Stimulated activated CD4-positive, alpha-beta T cell treated with anti-CD3 and anti-CD28 coated beads, Interleukin-4, amount 100 ng/mL, for 4 hours (primary cell): ENCODE measurements around the gene OR2L13.
"Not testable (repeated sequence)": the region's sequence is repeated elsewhere in the genome, so short reads cannot be mapped to it uniquely, and the experiment has no call there.

Experiments
- DNase-seq, 2 experiments: peaks; one replicate each; pipeline ENCODE4 v3.0.0-alpha.2; 2020

Gene OR2L13, protein sequence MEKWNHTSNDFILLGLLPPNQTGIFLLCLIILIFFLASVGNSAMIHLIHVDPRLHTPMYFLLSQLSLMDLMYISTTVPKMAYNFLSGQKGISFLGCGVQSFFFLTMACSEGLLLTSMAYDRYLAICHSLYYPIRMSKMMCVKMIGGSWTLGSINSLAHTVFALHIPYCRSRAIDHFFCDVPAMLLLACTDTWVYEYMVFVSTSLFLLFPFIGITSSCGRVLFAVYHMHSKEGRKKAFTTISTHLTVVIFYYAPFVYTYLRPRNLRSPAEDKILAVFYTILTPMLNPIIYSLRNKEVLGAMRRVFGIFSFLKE

DNA sequence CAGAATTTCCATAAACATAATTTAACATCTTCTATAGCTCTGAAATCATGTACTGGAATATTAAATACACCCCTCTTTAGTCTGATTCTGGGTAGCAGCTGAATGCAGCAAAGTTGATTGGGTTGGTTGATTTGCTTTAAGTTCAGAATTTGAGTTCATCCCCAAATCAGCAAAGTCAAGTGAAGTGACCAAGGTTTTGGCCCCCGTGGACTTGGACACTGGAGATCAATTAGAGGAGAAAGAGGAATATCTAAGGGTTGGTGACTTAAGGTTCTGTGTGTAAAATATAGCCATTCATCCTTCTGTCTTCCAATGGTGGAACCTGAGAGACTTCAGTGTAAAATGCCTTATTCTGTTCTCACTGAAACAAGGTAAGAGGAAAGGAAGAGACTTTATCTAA is at the start of gene OR2L13:
Gene OR2L13, plus strand, starts transcription at position 301 of the 400 bp plus-strand sequence. CDS start 4,192 bp downstream, outside the sequence.
- DNase-seq, result no peak

- DNase-seq, result no peak
These were observed 49.8 kb upstream of the OR2L13 start for GRCh38 chr1:248045209-248045608.

- DNase-seq, result no peak
These were observed 48.4 kb upstream of the OR2L13 start, which contains the start of gene OR2L3 for GRCh38 chr1:248046536-248046935. Gene OR2L3 (plus strand): TSS chr1:248046836. CDS start chr1:248060682, 13,846 bp downstream.

DNA sequence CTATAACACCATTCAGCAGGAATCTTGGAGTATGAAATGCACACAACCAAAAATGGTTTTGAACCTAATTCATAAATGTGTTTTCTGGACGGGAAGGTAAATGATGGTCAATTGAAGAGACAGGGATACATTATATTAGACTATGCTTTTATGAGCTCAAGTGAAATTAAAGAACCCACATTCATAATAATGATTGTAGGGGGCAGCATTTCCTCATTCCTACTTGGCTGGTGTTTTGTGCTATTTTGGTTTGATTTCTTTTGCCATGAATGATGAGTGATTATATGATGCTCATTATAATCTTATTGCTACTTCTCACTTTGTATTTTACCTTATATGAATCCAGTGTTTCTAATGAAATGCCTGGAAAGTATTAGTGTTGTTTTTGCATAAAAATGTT is 48.0 kb upstream of the OR2L13 start:
- no peak for DNase-seq

DNA sequence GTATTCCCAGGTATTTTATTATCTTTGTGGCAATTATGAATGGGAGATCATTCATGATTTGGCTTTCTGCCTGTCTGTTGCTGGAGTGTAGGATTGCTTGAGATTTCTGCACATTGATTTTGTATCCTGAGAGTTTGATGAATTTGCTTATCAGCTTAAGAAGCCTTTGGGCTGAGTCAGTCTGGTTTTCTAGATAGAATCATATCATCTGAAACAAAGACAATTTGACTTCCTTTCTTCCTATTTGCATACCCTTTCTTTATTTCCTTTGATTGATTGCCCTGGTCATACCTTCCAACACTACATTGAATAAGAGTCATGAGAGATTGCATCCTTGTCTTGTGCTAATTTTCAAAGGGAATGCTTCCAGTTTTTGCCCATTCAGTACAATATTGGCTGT is 40.3 kb upstream of the OR2L13 start:
- no peak for DNase-seq

- DNase-seq, result no peak
These were observed 39.7 kb upstream of the OR2L13 start for GRCh38 chr1:248055261-248055660.

DNA sequence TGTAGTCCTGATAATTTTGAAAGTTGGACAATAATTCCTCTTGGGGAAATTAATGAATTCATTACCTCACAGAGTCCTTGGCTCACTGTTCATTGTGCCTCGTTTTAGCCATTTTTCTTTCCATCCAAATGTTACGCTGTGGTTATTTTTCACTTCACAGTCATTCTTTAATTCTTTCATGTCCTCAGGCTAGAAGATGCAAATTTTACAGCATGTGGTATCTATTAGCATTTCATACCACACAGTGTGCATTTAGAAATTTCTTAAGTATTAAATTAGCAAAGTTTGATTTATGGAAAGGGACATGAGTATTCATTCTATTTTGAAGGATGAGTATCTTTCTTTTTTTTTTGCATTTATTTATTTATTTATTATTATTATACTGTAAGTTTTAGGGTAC is 29.9 kb upstream of the OR2L13 start:
- no peak for DNase-seq

- DNase-seq, result no peak
These were observed 29.4 kb upstream of the OR2L13 start for GRCh38 chr1:248065604-248066003.

DNA sequence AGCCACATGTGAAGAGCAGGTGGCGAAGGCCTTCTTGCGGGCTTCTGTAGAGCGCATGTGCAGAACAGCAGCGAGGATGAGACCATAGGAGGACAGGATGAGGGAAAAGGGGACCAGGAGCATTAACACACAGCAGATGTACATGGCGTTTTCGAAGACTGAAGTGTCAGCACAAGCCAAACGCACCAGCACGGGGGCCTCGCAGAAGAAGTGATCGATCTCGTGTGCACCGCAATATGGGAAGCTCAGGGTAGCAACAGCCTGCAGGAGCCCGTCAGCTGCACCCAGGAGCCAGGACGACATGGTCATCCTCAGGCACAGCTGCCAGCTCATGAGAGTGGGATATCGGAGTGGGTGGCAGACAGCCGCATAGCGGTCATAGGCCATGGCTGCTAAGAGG is 11.1 kb upstream of the OR2L13 start:
- not testable (repeated sequence) for DNase-seq

GRCh38 chr1:248098529-248098928 is 3.5 kb downstream of the OR2L13 start:
- DNase-seq, result no peak

GRCh38 chr1:248102847-248103246 is 7.9 kb downstream of the OR2L13 start:
- DNase-seq, result no peak

GRCh38 chr1:248111157-248111556 is 16.2 kb downstream of the OR2L13 start:
- DNase-seq, result no peak

DNA sequence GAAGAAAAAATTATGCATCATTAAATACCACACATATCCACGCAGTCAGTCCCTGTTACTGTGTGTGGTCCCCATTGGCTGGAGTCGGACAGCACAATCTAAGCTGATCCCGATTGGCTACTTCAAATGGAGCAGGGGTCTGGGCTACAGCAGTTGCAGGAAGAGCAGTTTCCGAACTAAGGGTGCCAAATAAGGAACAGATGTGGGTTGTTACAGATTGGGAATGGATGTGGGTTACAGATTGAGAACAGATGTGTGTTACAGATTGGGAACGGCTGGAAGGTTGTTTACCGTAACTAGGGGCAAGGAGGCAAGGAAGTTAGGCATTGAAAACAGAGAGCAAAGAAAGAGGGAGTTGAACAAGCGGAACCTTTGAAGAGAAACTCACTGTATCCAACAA is 19.9 kb downstream of the OR2L13 start:
- no peak for DNase-seq

GRCh38 chr1:248127653-248128052 is 32.7 kb downstream of the OR2L13 start:
- no peak for DNase-seq

DNA sequence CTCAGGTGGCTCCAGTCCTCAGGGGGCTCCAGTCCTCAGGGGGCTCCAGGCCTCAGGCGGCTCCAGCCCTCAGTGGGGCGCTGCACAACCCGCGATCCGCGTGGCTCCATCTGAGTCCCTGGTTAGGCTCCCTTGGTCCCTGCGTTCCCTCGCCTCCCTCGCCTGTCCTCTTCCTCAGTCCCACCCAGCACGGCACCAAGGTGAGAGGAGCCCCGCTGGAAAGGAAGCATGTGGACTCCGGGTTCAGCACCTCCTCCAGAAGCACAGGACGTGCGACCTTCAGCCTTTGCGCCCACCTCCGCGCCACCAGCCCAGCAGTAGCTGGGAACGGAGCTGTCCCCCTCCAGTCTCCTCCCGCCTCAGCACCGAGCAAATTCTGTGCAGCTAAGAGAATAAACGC is 41.8 kb downstream of the OR2L13 start:
- DNase-seq, result no peak

GRCh38 chr1:248140846-248141245 is 45.9 kb downstream of the OR2L13 start:
- DNase-seq, result no peak

- no peak for DNase-seq
These were observed 48.3 kb downstream of the OR2L13 start for GRCh38 chr1:248143311-248143710.

DNA sequence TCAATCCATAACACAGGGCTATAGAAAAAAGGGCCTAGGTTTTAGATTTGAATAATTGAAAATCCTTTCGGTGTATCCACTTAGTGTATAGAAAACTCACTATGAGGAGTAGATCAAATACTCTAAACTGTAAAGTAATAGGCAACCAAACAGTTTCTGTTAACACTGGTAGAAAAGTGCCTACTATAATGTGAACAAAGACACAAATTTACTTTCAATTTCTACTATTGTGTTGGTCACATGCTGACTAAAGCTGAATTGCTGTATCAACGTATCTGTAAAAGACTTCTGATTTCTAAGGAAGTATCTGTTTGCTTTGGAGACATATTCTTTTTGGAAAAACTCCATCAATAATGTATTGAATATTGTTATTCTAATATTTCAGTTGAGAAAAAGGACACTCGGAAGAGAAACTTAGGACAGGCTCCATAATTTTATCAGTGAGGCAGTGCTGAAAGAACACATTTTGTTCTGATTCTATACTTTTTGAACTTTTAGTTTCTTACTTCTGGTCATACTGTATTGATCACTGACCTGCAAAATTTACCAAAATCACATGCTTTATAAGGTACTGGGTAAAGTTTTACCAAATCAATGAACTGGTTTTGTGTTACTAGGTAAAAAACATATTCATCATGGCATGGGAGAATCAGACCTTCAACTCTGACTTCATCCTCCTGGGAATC is 49.7 kb downstream of the OR2L13 start, which contains the start of gene OR2M5:
Gene OR2M5, plus strand, starts transcription at position 636 of the 686 bp plus-strand sequence. Its CDS starts 0 bp downstream, at position 636.
- no peak for DNase-seq
